ENCODE data around the gene JARID2. TPM values are rescaled to one million over a fixed set of nuclear protein-coding genes. Genes with fewer than 3 reads are reported as not detected.

Gene JARID2
- total RNA-seq, 4 donors from 2014 or later, result 6.6 to 8.1 (median 7.5) TPM

DNA sequence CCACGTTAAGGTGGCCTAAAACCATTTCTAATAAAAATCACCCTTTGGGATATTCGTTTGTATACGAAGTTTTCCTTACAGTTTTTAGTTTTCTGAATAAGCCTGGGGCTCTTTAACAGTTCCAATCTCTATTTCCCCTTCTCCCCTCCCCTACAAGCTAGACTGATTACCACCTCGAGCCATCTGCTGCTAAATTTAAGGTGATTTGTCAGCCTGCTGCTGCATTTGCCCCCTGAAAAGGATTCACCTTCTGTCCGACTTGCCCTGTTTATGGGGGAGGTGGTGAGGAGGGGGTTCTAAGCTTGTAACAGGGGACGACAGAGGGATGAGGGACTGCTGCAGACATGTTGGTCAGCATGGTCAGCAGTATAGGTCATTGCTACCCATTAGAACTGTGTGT is 146.3 kb downstream of the JARID2 start:
- Histone ChIP-seq H3K9me3 (no peaks in the 10 kb centered on the region), H3K27me3 (no peaks in the 10 kb centered on the region), H3K4me3 (replicated peaks in 1 of 3) (no peak overlapping the region), H3K36me3 (no peaks in the 10 kb centered on the region), H3K4me1 (peaks cover 11 to 18% of the 10 kb centered on the region in 2 donors), H3K27ac (no peak overlapping the region)
- 92 to 96% methylated on average over 6 of the region's 6 CpGs for WGBS, 2 donors
- DNase-seq, result no peak
- TF ChIP-seq, protein P1, sequence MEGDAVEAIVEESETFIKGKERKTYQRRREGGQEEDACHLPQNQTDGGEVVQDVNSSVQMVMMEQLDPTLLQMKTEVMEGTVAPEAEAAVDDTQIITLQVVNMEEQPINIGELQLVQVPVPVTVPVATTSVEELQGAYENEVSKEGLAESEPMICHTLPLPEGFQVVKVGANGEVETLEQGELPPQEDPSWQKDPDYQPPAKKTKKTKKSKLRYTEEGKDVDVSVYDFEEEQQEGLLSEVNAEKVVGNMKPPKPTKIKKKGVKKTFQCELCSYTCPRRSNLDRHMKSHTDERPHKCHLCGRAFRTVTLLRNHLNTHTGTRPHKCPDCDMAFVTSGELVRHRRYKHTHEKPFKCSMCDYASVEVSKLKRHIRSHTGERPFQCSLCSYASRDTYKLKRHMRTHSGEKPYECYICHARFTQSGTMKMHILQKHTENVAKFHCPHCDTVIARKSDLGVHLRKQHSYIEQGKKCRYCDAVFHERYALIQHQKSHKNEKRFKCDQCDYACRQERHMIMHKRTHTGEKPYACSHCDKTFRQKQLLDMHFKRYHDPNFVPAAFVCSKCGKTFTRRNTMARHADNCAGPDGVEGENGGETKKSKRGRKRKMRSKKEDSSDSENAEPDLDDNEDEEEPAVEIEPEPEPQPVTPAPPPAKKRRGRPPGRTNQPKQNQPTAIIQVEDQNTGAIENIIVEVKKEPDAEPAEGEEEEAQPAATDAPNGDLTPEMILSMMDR (IDR thresholded peaks at IDR 0.05), result no peak
- TF ChIP-seq POLR2A (IDR thresholded peaks at IDR 0.05), result no peak
- intact Hi-C loops (cut with DNase I), result no loop called here

DNA sequence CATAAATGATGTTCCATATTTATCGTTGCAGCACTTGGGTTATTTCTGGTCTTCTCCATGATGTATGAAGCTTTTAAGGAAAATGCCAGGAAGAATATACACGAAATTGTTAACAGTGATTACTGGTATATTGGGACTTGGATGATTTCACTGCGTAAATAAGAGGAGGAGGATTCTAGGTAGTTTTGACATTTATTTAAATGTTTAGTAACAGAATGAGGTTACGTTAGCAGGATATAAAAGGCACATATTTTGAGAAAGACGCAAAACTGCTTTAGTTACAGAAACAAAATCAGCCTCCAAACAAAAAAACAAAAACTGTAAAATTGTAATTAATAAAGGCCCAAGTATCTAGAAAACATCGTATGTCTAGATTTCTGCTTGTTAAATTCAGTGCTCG is 147.7 kb downstream of the JARID2 start:
- TF ChIP-seq, protein P1 (IDR thresholded peaks at IDR 0.05), result no peak
- TF ChIP-seq POLR2A (IDR thresholded peaks at IDR 0.05), result no peak
- H3K27ac ChIP-seq, result no peak overlapping the region
- no peak overlapping the region for H3K4me3 ChIP-seq (replicated peaks in 1 of 3)
- 98% methylated on average over 7 of the region's 7 CpGs for WGBS, 2 donors
- H3K36me3 ChIP-seq, result no peaks in the 10 kb centered on the region
- no peaks in the 10 kb centered on the region for H3K9me3 ChIP-seq
- H3K4me1 ChIP-seq, result peaks cover 11 to 18% of the 10 kb centered on the region in 2 donors
- DNase-seq, result no peak
- intact Hi-C loops (cut with DNase I), result no loop called here
- H3K27me3 ChIP-seq, result no peaks in the 10 kb centered on the region

DNA sequence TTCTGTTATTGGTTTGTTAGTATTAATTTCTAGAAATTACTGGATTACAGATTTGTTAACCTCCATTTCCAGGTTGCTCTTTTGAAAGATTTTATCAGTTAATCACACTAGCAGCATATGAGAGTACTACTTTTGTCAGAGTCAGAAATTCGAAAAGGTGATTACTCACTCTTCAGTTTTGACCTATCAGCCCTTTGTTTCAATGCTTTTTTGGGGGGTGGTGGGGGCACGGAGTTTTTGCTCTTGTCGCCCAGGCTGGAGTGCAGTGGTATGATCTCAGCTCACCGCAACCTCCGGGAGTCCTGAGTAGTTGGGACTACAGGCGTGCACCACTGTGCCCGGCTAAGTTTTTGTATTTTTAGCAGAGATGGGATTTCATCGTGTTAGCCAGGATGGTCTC is 149.2 kb downstream of the JARID2 start:
- Histone ChIP-seq H3K4me1 (peaks cover 9 to 17% of the 10 kb centered on the region in 2 donors), H3K36me3 (no peaks in the 10 kb centered on the region), H3K27ac (no peak overlapping the region), H3K27me3 (no peaks in the 10 kb centered on the region), H3K9me3 (no peaks in the 10 kb centered on the region), H3K4me3 (replicated peaks in 1 of 3) (no peak overlapping the region)
- TF ChIP-seq, protein P1 (IDR thresholded peaks at IDR 0.05), result no peak
- TF ChIP-seq POLR2A (IDR thresholded peaks at IDR 0.05), result no peak
- DNase-seq, result no peak
- intact Hi-C loops (cut with DNase I), result no loop called here
- WGBS, 2 donors, result 90% methylated on average over 8 of the region's 8 CpGs

DNA sequence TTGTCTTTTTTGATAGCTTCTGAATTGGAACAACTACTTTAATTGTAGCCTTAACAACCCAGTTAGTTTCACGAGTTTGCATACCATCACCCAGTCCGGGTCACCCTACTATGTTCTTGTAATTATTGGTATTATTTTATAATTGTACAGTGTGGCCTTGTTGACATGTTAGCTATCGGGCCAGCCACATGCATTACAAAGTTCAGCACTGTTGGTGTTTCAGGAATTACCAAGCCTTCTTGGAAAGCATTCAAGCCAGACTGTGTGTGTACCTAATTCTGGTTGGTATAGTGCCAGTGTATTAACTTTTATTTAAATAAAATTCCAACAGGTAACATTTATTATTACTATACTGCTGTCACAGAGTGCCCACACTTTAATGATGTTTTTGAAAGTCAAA is 150.9 kb downstream of the JARID2 start:
- peaks cover 18 to 23% of the 10 kb centered on the region in 2 donors for H3K4me1 ChIP-seq
- H3K27me3 ChIP-seq, result no peaks in the 10 kb centered on the region
- H3K4me3 ChIP-seq (replicated peaks in 1 of 3), result no peak overlapping the region
- no peak for DNase-seq
- TF ChIP-seq POLR2A (IDR thresholded peaks at IDR 0.05), result no peak
- TF ChIP-seq, protein P1 (IDR thresholded peaks at IDR 0.05), result no peak
- intact Hi-C loops (cut with DNase I), result no loop called here
- WGBS, 2 donors, result 83 to 87% methylated on average over 3 of the region's 3 CpGs
- no peaks in the 10 kb centered on the region for H3K9me3 ChIP-seq
- H3K36me3 ChIP-seq, result no peaks in the 10 kb centered on the region
- H3K27ac ChIP-seq, result no peak overlapping the region

DNA sequence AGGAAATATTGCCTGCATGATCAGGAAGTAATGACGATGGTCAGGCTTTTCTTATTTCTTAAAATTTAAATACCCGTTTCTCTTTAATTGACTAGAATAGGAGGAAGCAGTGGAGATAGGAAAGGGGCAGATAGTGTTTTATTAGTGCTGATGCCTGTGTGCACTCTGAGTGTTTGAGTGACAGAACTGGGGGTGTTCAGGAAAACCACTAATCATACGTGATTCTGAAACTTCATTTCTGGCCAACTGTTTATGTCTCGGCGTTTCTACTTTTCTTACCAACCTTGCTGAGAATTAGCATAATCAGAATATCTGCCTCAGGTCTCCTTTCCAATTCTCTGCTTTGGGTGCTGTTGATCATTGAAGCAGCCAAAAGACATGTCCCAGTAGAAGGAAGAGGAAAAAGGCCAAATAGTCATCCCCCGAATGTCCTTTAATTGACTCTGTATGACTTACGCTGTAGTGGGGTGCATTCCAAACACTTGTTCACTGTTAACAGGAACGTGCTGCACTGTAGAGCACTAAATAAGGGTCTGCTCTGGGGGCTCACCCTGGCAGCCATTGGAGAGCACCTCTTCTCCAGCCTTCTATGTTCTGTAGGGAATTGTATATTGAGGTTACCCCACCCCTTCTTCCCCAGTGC is 152.9 kb downstream of the JARID2 start:
- Histone ChIP-seq H3K27ac (no peak overlapping the region), H3K27me3 (no peaks in the 10 kb centered on the region), H3K4me1 (peaks cover 20 to 21% of the 10 kb centered on the region in 2 donors), H3K9me3 (no peaks in the 10 kb centered on the region), H3K36me3 (no peaks in the 10 kb centered on the region), H3K4me3 (replicated peaks in 1 of 3) (no peak overlapping the region)
- no peak for DNase-seq
- TF ChIP-seq, protein P1 (IDR thresholded peaks at IDR 0.05), result no peak
- TF ChIP-seq POLR2A (IDR thresholded peaks at IDR 0.05), result no peak
- intact Hi-C loops (cut with DNase I), result no loop called here
- WGBS, 2 donors, result 83 to 85% methylated on average over 8 of the region's 8 CpGs

Measured in thyroid gland (tissue), 4 donors.